SK-N-SH (cell line): ENCODE measurements around the gene FCGBP. TPM values are rescaled to one million over a fixed set of nuclear protein-coding genes. Genes with fewer than 3 reads are reported as not detected.

Source experiments
- CTCF ChIA-PET: fragments of 300-600, 350-600 bp; formaldehyde crosslinking; extraction: SDS; loops from one replicate; lab custom pipeline; 2021; lab: Yijun Ruan, JAX
- POLR2A ChIA-PET: fragments of 350-600 bp; sonication (Branson Sonifier 250); formaldehyde crosslinking; extraction: SDS; loops from one replicate; lab custom pipeline; 2020; ENCODE audit warnings: antibody characterized with exemption, inconsistent platforms; lab: Yijun Ruan, JAX
- DNase-seq: peaks from one replicate; pipeline ENCODE4 v3.0.0; 2012
- H2AFZ ChIP-seq: fragments of 200-600 bp; sonication (generic); 2 replicates; pipeline ENCODE4 v1.8.1; 2016; ENCODE audit warnings: antibody characterized with exemption, mild to moderate bottlenecking, low read depth
- H3F3A ChIP-seq: fragments of 200-600 bp; sonication (generic); replicated peaks from 2 replicates; pipeline ENCODE3; 2016; ENCODE audit warnings: antibody characterized with exemption, mild to moderate bottlenecking; ENCODE audit not compliant: insufficient read depth
- H3K27ac ChIP-seq, 2 experiments: fragments of 200-500 bp in 1 of 2; fragments of 200-600 bp in 1 of 2; sonication (Bioruptor generic) in 1 of 2; sonication (generic), shearing (Covaris generic) in 1 of 2; 2 replicates each; pipeline versions ENCODE4 v1.5.1 to v1.6.1; 2014 to 2016; ENCODE audit warnings: low read depth in 2 of 2, inconsistent platforms in 1 of 2, low read length in 1 of 2, mild to moderate bottlenecking in 1 of 2, mixed read lengths in 1 of 2
- H3K27me3 ChIP-seq: fragments of 200-600 bp; sonication (generic), shearing (Covaris generic); 2 replicates; pipeline ENCODE4 v1.6.1; 2016; ENCODE audit warnings: mixed run types; ENCODE audit not compliant: insufficient read depth
- H3K36me3 ChIP-seq, 2 experiments: fragments of 200-500 bp in 1 of 2; fragments of 200-600 bp in 1 of 2; sonication (Bioruptor generic) in 1 of 2; sonication (generic) in 1 of 2; replicated peaks in 1 of 2; 2 replicates each; pipeline versions ENCODE3 to v1.5.1; 2014 to 2016; ENCODE audit warnings: low read length in 1 of 2, mild to moderate bottlenecking in 1 of 2; ENCODE audit not compliant: insufficient read depth in 2 of 2, control insufficient read depth in 1 of 2
- H3K4me1 ChIP-seq, 2 experiments: fragments of 200-500 bp in 1 of 2; fragments of 200-600 bp in 1 of 2; sonication (Bioruptor generic) in 1 of 2; sonication (generic), shearing (Covaris generic) in 1 of 2; 2 replicates each; pipeline versions ENCODE4 v1.5.1 to v1.6.1; 2014 to 2016; ENCODE audit warnings: low read depth in 1 of 2, low read length in 1 of 2, mixed run types in 1 of 2; ENCODE audit not compliant: insufficient read depth in 2 of 2, control insufficient read depth in 1 of 2
- H3K4me2 ChIP-seq: fragments of 200-600 bp; sonication (generic), shearing (Covaris generic); 2 replicates; pipeline ENCODE4 v1.6.1; 2017; ENCODE audit warnings: mixed run types
- H3K4me3 ChIP-seq, 2 experiments: fragments of 200-500 bp in 1 of 2; fragments of 200-600 bp in 1 of 2; sonication (Bioruptor generic) in 1 of 2; sonication (generic), shearing (Covaris generic) in 1 of 2; 2 replicates each; pipeline versions ENCODE4 v1.5.1 to v1.8.1; 2014 to 2016; ENCODE audit warnings: low read depth in 2 of 2, inconsistent platforms in 1 of 2, low read length in 1 of 2, mild to moderate bottlenecking in 1 of 2, mixed read lengths in 1 of 2, moderate library complexity in 1 of 2
- H3K79me2 ChIP-seq: fragments of 200-600 bp; sonication (generic); 2 replicates; pipeline ENCODE4 v1.8.1; 2017; ENCODE audit warnings: mild to moderate bottlenecking; ENCODE audit not compliant: insufficient read depth
- H3K9ac ChIP-seq: fragments of 200-600 bp; sonication (generic); 2 replicates; pipeline ENCODE4 v1.6.1; 2017; ENCODE audit warnings: mixed run types
- H3K9me2 ChIP-seq: fragments of 200-600 bp; sonication (generic); 2 replicates; pipeline ENCODE4 v1.6.1; 2017; ENCODE audit warnings: mixed run types
- H3K9me3 ChIP-seq: fragments of 200-600 bp; sonication (generic); 2 replicates; pipeline ENCODE4 v1.6.1; 2017; ENCODE audit warnings: mixed run types, mild to moderate bottlenecking, moderate library complexity
- H4K20me1 ChIP-seq: fragments of 200-600 bp; sonication (generic); 2 replicates; pipeline ENCODE4 v1.6.1; 2017; ENCODE audit warnings: mild to moderate bottlenecking, mixed run types; ENCODE audit not compliant: insufficient read depth
- FOXM1 ChIP-seq: IDR thresholded peaks from 2 replicates; pipeline ENCODE4 v1.4.0; 2012; ENCODE audit warnings: low read depth, mild to moderate bottlenecking
- GABPA ChIP-seq: IDR thresholded peaks from 2 replicates; pipeline ENCODE4 v1.4.0; 2012; ENCODE audit warnings: low read depth, mild to moderate bottlenecking
- MEF2A ChIP-seq: IDR thresholded peaks from 2 replicates; pipeline ENCODE4 v1.4.0; 2012; ENCODE audit warnings: low read depth, borderline replicate concordance
- NFIC ChIP-seq: IDR thresholded peaks from 2 replicates; pipeline ENCODE4 v1.4.0; 2012; ENCODE audit warnings: borderline replicate concordance
- POLR2AphosphoS5 ChIP-seq: IDR thresholded peaks from 2 replicates; pipeline ENCODE4 v1.6.1; 2012; ENCODE audit warnings: low read depth, low read length
- RAD21 ChIP-seq: IDR thresholded peaks from 2 replicates; pipeline ENCODE4 v1.6.1; 2012; ENCODE audit warnings: mild to moderate bottlenecking, low read length
- SMC3 ChIP-seq: IDR thresholded peaks from 2 replicates; pipeline ENCODE4 v1.6.1; 2012; ENCODE audit warnings: low read depth, low read length, improper control_type of control experiment
- WGBS: methylation state at CpG from one replicate; pipeline ENCODE4 v1.1.6; 2017; ENCODE audit warnings: low lambda C conversion rate; 5-methylcytosine and 5-hydroxymethylcytosine counted together
- polyA plus RNA-seq, 3 experiments: library from polyadenylated mRNA; depleted of rRNA; stranded (reverse); fragments of >200 nt; gene quantifications; 2 replicates each; pipeline ENCODE4 v1.2.3, GENCODE V29; 2012
- TF ChIP-seq, protein P1 (sequence below): IDR thresholded peaks from 2 replicates; pipeline ENCODE4 v1.4.0; 2012; ENCODE audit warnings: low read depth, borderline replicate concordance
- TF ChIP-seq, protein P2 (sequence below): fragments of 200-600 bp; sonication (generic); IDR thresholded peaks from 2 replicates; pipeline ENCODE4 v1.6.1; 2017; ENCODE audit warnings: antibody characterized with exemption, mild to moderate bottlenecking, moderate library complexity
- TF ChIP-seq, protein P3 (sequence below): fragments of 150-350 bp; IDR thresholded peaks from 2 replicates; pipeline ENCODE4 v1.6.1; 2016; ENCODE audit warnings: mild to moderate bottlenecking, low read depth, low read length
- TF ChIP-seq, protein P4 (sequence below): IDR thresholded peaks from 2 replicates; pipeline ENCODE4 v1.4.0; 2012; ENCODE audit warnings: low read depth, borderline replicate concordance

FCGBP gene
- polyA plus RNA-seq, 1 of the 3 experiments (the other 2 are of a cell fraction) = 0.07 TPM

DNA sequence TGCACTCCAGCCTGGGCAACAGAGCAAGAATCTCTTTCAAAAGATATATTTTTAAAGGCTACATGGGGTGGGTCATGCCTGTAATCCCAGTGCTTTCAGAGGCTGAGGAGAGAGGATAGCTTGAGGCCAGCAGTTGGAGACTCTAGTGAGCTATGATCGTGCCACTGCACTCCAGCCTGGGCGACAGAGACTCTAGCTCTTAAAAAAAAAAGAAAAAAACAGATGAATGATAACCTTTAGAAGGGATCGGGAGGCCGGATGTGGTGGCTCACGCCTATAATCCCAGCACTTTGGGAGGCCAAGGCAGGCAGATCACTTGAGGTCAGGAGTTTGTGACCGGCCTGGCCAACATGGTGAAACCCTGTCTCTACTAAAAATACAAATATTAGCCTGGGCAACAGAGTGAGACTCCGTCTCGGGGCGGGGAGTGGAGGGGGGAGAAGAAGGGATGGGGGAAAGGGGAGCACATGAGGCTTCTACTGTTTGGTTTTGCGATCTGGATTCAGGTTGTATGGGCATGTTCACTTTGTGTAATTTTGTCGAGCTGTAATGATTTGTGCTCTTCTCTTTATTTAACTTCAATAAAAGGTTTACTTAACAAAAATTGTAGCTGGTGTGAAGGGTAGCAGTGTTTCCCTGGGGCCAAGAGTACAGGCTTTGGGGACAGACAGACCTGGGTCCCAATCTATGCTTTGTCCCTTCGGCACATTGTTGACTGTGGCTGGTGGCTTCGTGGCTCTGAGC is 35.4 kb upstream of the FCGBP start:
- Histone ChIP-seq H3K4me2 (peak overlapping the region; percentile 77), H2AFZ (peak overlapping the region; percentile 91), H4K20me1 (no peaks in the 10 kb centered on the region), H3K27me3 (no peaks in the 10 kb centered on the region), H3K9ac (peak overlapping the region; percentile 74), H3K9me2 (no peaks in the 10 kb centered on the region), H3K4me1 (peaks cover 11 to 12% of the 10 kb centered on the region in 2 experiments; a peak in 2 of 4 replicates), H3K79me2 (peaks cover 30% of the 10 kb centered on the region), H3K9me3 (no peaks in the 10 kb centered on the region), H3K27ac (peak overlapping the region; percentile 70 to 82), H3K4me3 (peak overlapping the region; percentile 71 to 98), H3F3A (peaks cover 3% of the 10 kb centered on the region), H3K36me3 (peaks cover 19 to 21% of the 10 kb centered on the region in 2 experiments)
- DNase-seq = no peak
- ChIA-PET POLR2A (interaction anchor here (0.9 to 1.6 kb wide), 5 partner anchors 9 to 123 kb away, joined by 3 to 6 read pairs (median 4); partner anchors contain the start of genes FBL and ZNF780B), CTCF (interaction anchor here (0.6 to 3.0 kb wide), 17 partner anchors 8 to 405 kb away, joined by 3 to 19 read pairs (median 4); partner anchors contain the start of genes DYRK1B and ZNF780B)
- 74% methylated on average over 13 of the region's 13 CpGs for WGBS
- TF ChIP-seq MEF2A = no peak
- TF ChIP-seq, protein P1, sequence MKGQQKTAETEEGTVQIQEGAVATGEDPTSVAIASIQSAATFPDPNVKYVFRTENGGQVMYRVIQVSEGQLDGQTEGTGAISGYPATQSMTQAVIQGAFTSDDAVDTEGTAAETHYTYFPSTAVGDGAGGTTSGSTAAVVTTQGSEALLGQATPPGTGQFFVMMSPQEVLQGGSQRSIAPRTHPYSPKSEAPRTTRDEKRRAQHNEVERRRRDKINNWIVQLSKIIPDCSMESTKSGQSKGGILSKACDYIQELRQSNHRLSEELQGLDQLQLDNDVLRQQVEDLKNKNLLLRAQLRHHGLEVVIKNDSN = no peak
- TF ChIP-seq, all 33 proteins: peak for 0

DNA sequence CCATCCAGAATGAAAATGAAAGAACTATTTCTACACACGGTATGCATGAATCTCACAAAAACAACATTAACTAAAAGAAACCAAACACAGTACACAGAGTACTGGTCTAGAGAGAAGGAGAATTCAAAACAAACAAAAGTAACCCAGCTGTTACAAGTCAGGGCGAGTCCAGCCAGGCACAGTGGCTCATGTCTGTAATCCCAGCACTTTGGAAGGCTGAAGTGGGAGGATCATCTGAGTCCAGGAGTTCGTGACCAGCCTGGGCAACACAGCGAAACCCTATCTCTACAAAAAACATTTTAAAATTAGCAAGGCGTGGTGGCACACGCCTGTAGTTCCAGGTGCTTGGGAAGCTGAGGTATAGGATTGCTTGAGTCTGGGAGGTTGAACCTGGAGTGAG is 34.8 kb upstream of the FCGBP start:
- CTCF ChIA-PET = interaction anchor here (0.7 to 2.8 kb wide), 5 partner anchors 11 to 177 kb away, joined by 3 to 19 read pairs (median 13); no protein-coding TSS in a partner anchor
- WGBS = 98% methylated on average over 6 of the region's 6 CpGs
- TF ChIP-seq, protein P1 = no peak
- TF ChIP-seq NFIC (no peak), MEF2A (no peak)

DNA sequence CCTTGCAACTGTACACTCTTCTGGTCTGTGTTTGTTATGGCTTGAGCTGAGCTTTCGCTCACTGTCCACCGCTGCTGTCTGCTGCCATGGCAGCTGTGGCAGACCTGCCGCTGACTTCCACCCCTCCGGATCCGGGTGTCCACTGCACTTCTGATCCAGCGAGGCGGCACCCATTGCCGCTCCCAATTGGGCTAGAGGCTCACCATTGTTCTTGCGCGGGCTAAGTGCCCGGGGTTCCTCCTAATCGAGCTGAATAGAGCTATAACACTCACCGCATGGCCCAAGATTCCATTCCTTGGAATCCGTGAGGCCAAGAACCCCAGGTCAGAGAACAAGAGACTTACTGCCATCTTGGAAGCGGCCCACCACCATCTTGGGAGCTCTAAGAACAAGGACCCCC is 34.4 kb upstream of the FCGBP start:
- H2AFZ ChIP-seq = no peak overlapping the region
- H4K20me1 ChIP-seq = no peaks in the 10 kb centered on the region
- no peak overlapping the region for H3K4me2 ChIP-seq
- no peak for DNase-seq
- no peak overlapping the region for H3K4me3 ChIP-seq
- ChIA-PET CTCF (interaction anchor here (0.7 to 2.8 kb wide), 3 partner anchors 125 to 176 kb away, joined by 3 to 19 read pairs (median 13); no protein-coding TSS in a partner anchor), POLR2A (no interaction called here)
- H3K36me3 ChIP-seq = peaks cover 11 to 12% of the 10 kb centered on the region in 2 experiments
- no peaks in the 10 kb centered on the region for H3K9me2 ChIP-seq
- no peaks in the 10 kb centered on the region for H3K9me3 ChIP-seq
- no peaks in the 10 kb centered on the region for H3K27me3 ChIP-seq
- peaks cover 3% of the 10 kb centered on the region for H3F3A ChIP-seq
- 98% methylated on average over 15 of the region's 15 CpGs for WGBS
- no peak overlapping the region for H3K27ac ChIP-seq
- H3K79me2 ChIP-seq = peaks cover 28% of the 10 kb centered on the region
- H3K9ac ChIP-seq = no peak overlapping the region
- H3K4me1 ChIP-seq = peaks cover 8 to 12% of the 10 kb centered on the region in 2 experiments; a peak in 2 of 4 replicates
- TF ChIP-seq POLR2AphosphoS5 = no peak
- no peak for TF ChIP-seq SMC3
- TF ChIP-seq, protein P2, sequence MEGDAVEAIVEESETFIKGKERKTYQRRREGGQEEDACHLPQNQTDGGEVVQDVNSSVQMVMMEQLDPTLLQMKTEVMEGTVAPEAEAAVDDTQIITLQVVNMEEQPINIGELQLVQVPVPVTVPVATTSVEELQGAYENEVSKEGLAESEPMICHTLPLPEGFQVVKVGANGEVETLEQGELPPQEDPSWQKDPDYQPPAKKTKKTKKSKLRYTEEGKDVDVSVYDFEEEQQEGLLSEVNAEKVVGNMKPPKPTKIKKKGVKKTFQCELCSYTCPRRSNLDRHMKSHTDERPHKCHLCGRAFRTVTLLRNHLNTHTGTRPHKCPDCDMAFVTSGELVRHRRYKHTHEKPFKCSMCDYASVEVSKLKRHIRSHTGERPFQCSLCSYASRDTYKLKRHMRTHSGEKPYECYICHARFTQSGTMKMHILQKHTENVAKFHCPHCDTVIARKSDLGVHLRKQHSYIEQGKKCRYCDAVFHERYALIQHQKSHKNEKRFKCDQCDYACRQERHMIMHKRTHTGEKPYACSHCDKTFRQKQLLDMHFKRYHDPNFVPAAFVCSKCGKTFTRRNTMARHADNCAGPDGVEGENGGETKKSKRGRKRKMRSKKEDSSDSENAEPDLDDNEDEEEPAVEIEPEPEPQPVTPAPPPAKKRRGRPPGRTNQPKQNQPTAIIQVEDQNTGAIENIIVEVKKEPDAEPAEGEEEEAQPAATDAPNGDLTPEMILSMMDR = no peak
- TF ChIP-seq, protein P3, sequence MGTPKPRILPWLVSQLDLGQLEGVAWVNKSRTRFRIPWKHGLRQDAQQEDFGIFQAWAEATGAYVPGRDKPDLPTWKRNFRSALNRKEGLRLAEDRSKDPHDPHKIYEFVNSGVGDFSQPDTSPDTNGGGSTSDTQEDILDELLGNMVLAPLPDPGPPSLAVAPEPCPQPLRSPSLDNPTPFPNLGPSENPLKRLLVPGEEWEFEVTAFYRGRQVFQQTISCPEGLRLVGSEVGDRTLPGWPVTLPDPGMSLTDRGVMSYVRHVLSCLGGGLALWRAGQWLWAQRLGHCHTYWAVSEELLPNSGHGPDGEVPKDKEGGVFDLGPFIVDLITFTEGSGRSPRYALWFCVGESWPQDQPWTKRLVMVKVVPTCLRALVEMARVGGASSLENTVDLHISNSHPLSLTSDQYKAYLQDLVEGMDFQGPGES = no peak
- TF ChIP-seq, protein P4, sequence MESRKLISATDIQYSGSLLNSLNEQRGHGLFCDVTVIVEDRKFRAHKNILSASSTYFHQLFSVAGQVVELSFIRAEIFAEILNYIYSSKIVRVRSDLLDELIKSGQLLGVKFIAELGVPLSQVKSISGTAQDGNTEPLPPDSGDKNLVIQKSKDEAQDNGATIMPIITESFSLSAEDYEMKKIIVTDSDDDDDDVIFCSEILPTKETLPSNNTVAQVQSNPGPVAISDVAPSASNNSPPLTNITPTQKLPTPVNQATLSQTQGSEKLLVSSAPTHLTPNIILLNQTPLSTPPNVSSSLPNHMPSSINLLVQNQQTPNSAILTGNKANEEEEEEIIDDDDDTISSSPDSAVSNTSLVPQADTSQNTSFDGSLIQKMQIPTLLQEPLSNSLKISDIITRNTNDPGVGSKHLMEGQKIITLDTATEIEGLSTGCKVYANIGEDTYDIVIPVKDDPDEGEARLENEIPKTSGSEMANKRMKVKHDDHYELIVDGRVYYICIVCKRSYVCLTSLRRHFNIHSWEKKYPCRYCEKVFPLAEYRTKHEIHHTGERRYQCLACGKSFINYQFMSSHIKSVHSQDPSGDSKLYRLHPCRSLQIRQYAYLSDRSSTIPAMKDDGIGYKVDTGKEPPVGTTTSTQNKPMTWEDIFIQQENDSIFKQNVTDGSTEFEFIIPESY = no peak
- TF ChIP-seq GABPA = no peak
- TF ChIP-seq FOXM1 = no peak
- TF ChIP-seq RAD21 = no peak

More for the DNA sequence above, 34.8 kb upstream of the FCGBP start:
- Histone ChIP-seq H4K20me1 (no peaks in the 10 kb centered on the region), H3K9me3 (no peaks in the 10 kb centered on the region), H3F3A (peaks cover 3% of the 10 kb centered on the region), H3K27me3 (no peaks in the 10 kb centered on the region), H3K79me2 (peaks cover 30% of the 10 kb centered on the region), H3K4me2 (peak overlapping the region; percentile 77; the same call in 1 of the 2 replicates), H3K9ac (no peak overlapping the region), H3K27ac (no peak overlapping the region), H3K36me3 (peaks cover 14 to 16% of the 10 kb centered on the region in 2 experiments), H3K9me2 (no peaks in the 10 kb centered on the region), H3K4me1 (peaks cover 8 to 12% of the 10 kb centered on the region in 2 experiments; a peak in 2 of 4 replicates), H3K4me3 (no peak overlapping the region), H2AFZ (no peak overlapping the region)
- POLR2A ChIA-PET = no interaction called here
- DNase-seq = no peak
